H1 (cell line): ENCODE data around the gene ZBTB7A. TPM values are rescaled to one million over a fixed set of nuclear protein-coding genes. Genes with fewer than 3 reads are reported as not detected.

Experiments used
- CTCF ChIA-PET: fragments of 300-600 bp; sonication (Branson Sonifier 250); formaldehyde crosslinking; loops from one replicate; lab custom pipeline; 2021; ENCODE audit not compliant: partially characterized antibody; lab: Charles Lee
- POLR2A ChIA-PET: fragments of 300-600 bp; sonication (Branson Sonifier 250); formaldehyde crosslinking; loops from one replicate; lab custom pipeline; 2021; ENCODE audit warnings: inconsistent platforms; ENCODE audit not compliant: partially characterized antibody; lab: Charles Lee
- DNase-seq, 2 experiments: peaks; one replicate each; pipeline versions ENCODE4 v3.0.0 to v3.0.0-alpha.2; 2010 to 2022; ENCODE audit warnings: low spot score in 2 of 2, low read depth in 1 of 2, mixed read lengths in 1 of 2
- FAIRE-seq: peaks from 2 replicates; lab custom pipeline; 2011; peaks lifted over from hg19 to GRCh38; lab: Jason Lieb, UNC
- H2AFZ ChIP-seq: 2 replicates; pipeline ENCODE4 v1.8.1; 2012; ENCODE audit warnings: low read length, inconsistent platforms
- H2AK5ac ChIP-seq: 2 replicates; pipeline ENCODE4 v1.6.1; 2013; ENCODE audit warnings: low read depth, low read length
- H2BK120ac ChIP-seq: replicated peaks from 2 replicates; pipeline ENCODE3; 2013; ENCODE audit warnings: low read depth, low read length, inconsistent platforms
- H2BK12ac ChIP-seq: 2 replicates; pipeline ENCODE4 v1.6.1; 2013; ENCODE audit warnings: low read depth, low read length
- H2BK15ac ChIP-seq: 2 replicates; pipeline ENCODE4 v1.6.1; 2013; ENCODE audit warnings: low read length
- H2BK20ac ChIP-seq: 2 replicates; pipeline ENCODE4 v1.6.1; 2013; ENCODE audit warnings: low read length
- H2BK5ac ChIP-seq: 2 replicates; pipeline ENCODE4 v1.6.1; 2013; ENCODE audit warnings: low read depth, low read length
- H3K14ac ChIP-seq: 2 replicates; pipeline ENCODE4 v1.6.1; 2013; ENCODE audit warnings: inconsistent platforms; ENCODE audit not compliant: insufficient read length
- H3K18ac ChIP-seq: 2 replicates; pipeline ENCODE4 v1.6.1; 2013; ENCODE audit warnings: low read length; ENCODE audit errors: extremely low read depth
- H3K23ac ChIP-seq: 2 replicates; pipeline ENCODE4 v1.6.1; 2013; ENCODE audit warnings: inconsistent platforms; ENCODE audit not compliant: insufficient read length
- H3K23me2 ChIP-seq: 2 replicates; pipeline ENCODE4 v1.6.1; 2013; ENCODE audit warnings: low read depth, low read length
- H3K27ac ChIP-seq: 2 replicates; pipeline ENCODE4 v1.6.1; 2011; ENCODE audit warnings: low read depth, low read length, inconsistent platforms
- H3K27me3 ChIP-seq, 4 experiments: replicated peaks in 1 of 4; 1 replicate in 1 of 4; 2 replicates in 3 of 4; pipeline versions ENCODE4 v1.6.1 to v1.8.1; 2011 to 2013; ENCODE audit warnings: low read length in 3 of 4, mild to moderate bottlenecking in 3 of 4, inconsistent platforms in 2 of 4, mixed read lengths in 2 of 4, moderate library complexity in 1 of 4; ENCODE audit not compliant: control insufficient read depth in 3 of 4, insufficient read depth in 3 of 4; ENCODE audit errors: extremely low read depth in 1 of 4
- H3K36me3 ChIP-seq, 4 experiments: 2 replicates each; pipeline versions ENCODE4 v1.6.1 to v1.8.1; 2011 to 2013; ENCODE audit warnings: mild to moderate bottlenecking in 4 of 4, low read length in 3 of 4, moderate library complexity in 2 of 4, control low read depth in 1 of 4, inconsistent platforms in 1 of 4; ENCODE audit not compliant: insufficient read depth in 4 of 4, control insufficient read depth in 2 of 4
- H3K4ac ChIP-seq: replicated peaks from 2 replicates; pipeline ENCODE3; 2013; ENCODE audit warnings: low read length, low read depth, mixed read lengths, inconsistent platforms; ENCODE audit not compliant: insufficient read length
- H3K4me1 ChIP-seq, 4 experiments: replicated peaks in 1 of 4; 1 replicate in 1 of 4; 2 replicates in 3 of 4; pipeline versions ENCODE4 v1.6.1 to v1.8.1; 2011 to 2013; ENCODE audit warnings: low read length in 3 of 4, inconsistent platforms in 2 of 4, mixed read lengths in 1 of 4; ENCODE audit not compliant: insufficient read depth in 4 of 4, control insufficient read depth in 3 of 4
- H3K4me2 ChIP-seq, 2 experiments: 2 replicates each; pipeline versions ENCODE4 v1.6.1 to v1.8.1; 2011 to 2013; ENCODE audit warnings: low read depth in 2 of 2, low read length in 2 of 2, control low read depth in 1 of 2, inconsistent platforms in 1 of 2, mild to moderate bottlenecking in 1 of 2; ENCODE audit not compliant: insufficient read depth in 1 of 2
- H3K4me3 ChIP-seq, 4 experiments: fragments of 200-600, 300-600 bp in 1 of 4; sonication (generic), shearing (Covaris generic), sonication (Bioruptor Twin) in 1 of 4; 2 replicates each; pipeline versions ENCODE4 v1.5.1 to v1.8.1; 2011 to 2016; ENCODE audit warnings: low read length in 4 of 4, low read depth in 3 of 4, control low read depth in 2 of 4, inconsistent platforms in 2 of 4, mild to moderate bottlenecking in 2 of 4, mixed read lengths in 1 of 4, moderate library complexity in 1 of 4; ENCODE audit not compliant: insufficient read depth in 2 of 4; ENCODE audit errors: extremely low read depth in 1 of 4
- H3K56ac ChIP-seq: replicated peaks from 2 replicates; pipeline ENCODE3; 2013; ENCODE audit warnings: low read depth, mild to moderate bottlenecking, mixed read lengths, low read length, inconsistent platforms; ENCODE audit not compliant: insufficient read length
- H3K79me1 ChIP-seq: 2 replicates; pipeline ENCODE4 v1.6.1; 2013; ENCODE audit warnings: low read depth, low read length, control low read depth
- H3K79me2 ChIP-seq, 2 experiments: 2 replicates each; pipeline versions ENCODE4 v1.6.1 to v1.8.1; 2012 to 2013; ENCODE audit warnings: low read length in 2 of 2, mild to moderate bottlenecking in 2 of 2, inconsistent platforms in 1 of 2; ENCODE audit not compliant: insufficient read depth in 2 of 2, control insufficient read depth in 1 of 2
- H3K9ac ChIP-seq, 4 experiments: replicated peaks in 1 of 4; 1 replicate in 1 of 4; 2 replicates in 3 of 4; pipeline versions ENCODE4 v1.6.1 to v1.8.1; 2011 to 2013; ENCODE audit warnings: low read depth in 3 of 4, low read length in 3 of 4, control low read depth in 2 of 4, mild to moderate bottlenecking in 2 of 4, moderate library complexity in 2 of 4, inconsistent platforms in 1 of 4; ENCODE audit errors: extremely low read depth in 1 of 4
- H3K9me3 ChIP-seq, 2 experiments: 2 replicates each; pipeline versions ENCODE4 v1.6.1 to v1.8.1; 2012 to 2013; ENCODE audit warnings: mild to moderate bottlenecking in 2 of 2, moderate library complexity in 2 of 2, control low read depth in 1 of 2, inconsistent platforms in 1 of 2, low read depth in 1 of 2, low read length in 1 of 2, mixed read lengths in 1 of 2; ENCODE audit not compliant: insufficient read depth in 2 of 2
- H4K20me1 ChIP-seq, 2 experiments: replicated peaks in 1 of 2; 2 replicates each; pipeline versions ENCODE3 to v1.8.1; 2011 to 2013; ENCODE audit warnings: inconsistent platforms in 2 of 2, low read length in 2 of 2, mild to moderate bottlenecking in 1 of 2; ENCODE audit not compliant: insufficient read depth in 2 of 2, control insufficient read depth in 1 of 2
- H4K5ac ChIP-seq: 2 replicates; pipeline ENCODE4 v1.6.1; 2013; ENCODE audit warnings: low read length, low read depth, mixed read lengths, inconsistent platforms; ENCODE audit not compliant: insufficient read length
- H4K8ac ChIP-seq: 2 replicates; pipeline ENCODE4 v1.8.0; 2013; ENCODE audit warnings: mild to moderate bottlenecking, moderate library complexity, low read length, inconsistent platforms; ENCODE audit not compliant: insufficient read depth; ENCODE audit errors: extremely low read depth
- H4K91ac ChIP-seq: replicated peaks from 2 replicates; pipeline ENCODE3; 2013; ENCODE audit warnings: low read length, mixed read lengths, inconsistent platforms; ENCODE audit not compliant: insufficient read length
- CBX8 ChIP-seq: fragments of 300-800, 300-1000 bp; sonication (generic); IDR thresholded peaks from 2 replicates; pipeline ENCODE4 v1.7.1; 2016; ENCODE audit warnings: low read depth, low read length, borderline replicate concordance
- NRF1 ChIP-seq: IDR thresholded peaks from 2 replicates; pipeline ENCODE4 v1.6.1; 2011; ENCODE audit warnings: mild to moderate bottlenecking, low read depth, low read length, improper control_type of control experiment
- SIX5 ChIP-seq: IDR thresholded peaks from 2 replicates; pipeline ENCODE4 v1.6.1; 2011; ENCODE audit warnings: mild to moderate bottlenecking, low read depth, low read length
- TAF1 ChIP-seq: IDR thresholded peaks from 2 replicates; pipeline ENCODE4 v1.6.1; 2011; ENCODE audit warnings: mild to moderate bottlenecking, low read depth, low read length
- USF2 ChIP-seq: IDR thresholded peaks from 2 replicates; pipeline ENCODE4 v1.6.1; 2011; ENCODE audit warnings: low read length, improper control_type of control experiment
- WGBS, 2 experiments: shearing (Covaris generic) in 1 of 2; methylation state at CpG; one replicate each; pipeline versions ENCODE4 v1.1.6 to v1.1.7; 2013 to 2015; ENCODE audit warnings: low lambda C conversion rate in 2 of 2, mixed read lengths in 2 of 2, inconsistent platforms in 1 of 2, low coverage in 1 of 2, missing lambda C conversion rate in 1 of 2; ENCODE audit not compliant: insufficient replicate concordance in 2 of 2, insufficient coverage in 1 of 2, insufficient read length in 1 of 2; ENCODE audit errors: extremely low coverage in 1 of 2, missing lambda C conversion rate in 1 of 2; 5-methylcytosine and 5-hydroxymethylcytosine counted together
- polyA plus RNA-seq, 7 experiments: library from polyadenylated mRNA; depleted of rRNA in 3 of 7; stranded (reverse) in 5 of 7; unstranded in 2 of 7; fragments of >200 nt in 5 of 7; fragments of 200-250 nt in 2 of 7; gene quantifications; 1 replicate in 5 of 7; 2 replicates in 1 of 7; 4 replicates in 1 of 7; pipeline versions ENCODE4 v1.2.1 to v1.2.3, GENCODE V29; 2011 to 2013; ENCODE audit warnings: missing spikeins in 2 of 7, mixed read lengths in 2 of 7
- total RNA-seq: library from RNA; stranded (reverse); fragmentation: NEBNext Ultra II Directional; extraction: Animal tissue kit (Norgen Biotek cat#: 25700); gene quantifications from 2 replicates; pipeline ENCODE4 v1.2.1, GENCODE V29; 2021

ZBTB7A gene
- total and polyA plus RNA-seq, 2 of the 8 experiments (the other 6 are each of a cell fraction or from before 2014, with no cell fraction given): 5.6 to 17.8 TPM

GRCh38 chr19:4080473-4080872 lies 13.8 kb upstream of the ZBTB7A start:
- H3K4me2 ChIP-seq: no peak overlapping the region
- H2BK120ac ChIP-seq: no peak overlapping the region
- H2AFZ ChIP-seq: no peak overlapping the region
- TF ChIP-seq SIX5 (no peak), CBX8 (no peak), USF2 (no peak), NRF1 (no peak), TAF1 (no peak)
- ChIA-PET CTCF (no interaction called here), POLR2A (interaction anchor here (0.9 to 1.3 kb wide), 2 partner anchors 10 to 23 kb away, joined by 3 to 4 read pairs; no protein-coding TSS in a partner anchor)
- no peaks in the 10 kb centered on the region for H3K27me3 ChIP-seq
- no peaks in the 10 kb centered on the region for H3K36me3 ChIP-seq
- peaks cover 4% of the 10 kb centered on the region; the same call in 1 of the 2 replicates for H3K23me2 ChIP-seq
- WGBS, 2 experiments: 65% methylated on average over 5 of the region's 6 CpGs; no CpG with 5 or more reads in 1 of the 2 experiments
- H4K5ac ChIP-seq: no peak overlapping the region
- H4K20me1 ChIP-seq: no peaks in the 10 kb centered on the region
- H3K9ac ChIP-seq: no peak overlapping the region
- H4K8ac ChIP-seq: no peak overlapping the region
- H2BK12ac ChIP-seq: no peak overlapping the region
- H2BK15ac ChIP-seq: no peak overlapping the region
- H3K14ac ChIP-seq: no peak overlapping the region
- no peak overlapping the region for H3K23ac ChIP-seq
- no peak overlapping the region for H3K18ac ChIP-seq
- no peak overlapping the region for H2BK5ac ChIP-seq
- H3K4me3 ChIP-seq: no peak overlapping the region
- no peak overlapping the region for H4K91ac ChIP-seq
- no peaks in the 10 kb centered on the region for H3K79me1 ChIP-seq
- no peaks in the 10 kb centered on the region for H3K79me2 ChIP-seq
- H2BK20ac ChIP-seq: no peak overlapping the region
- H3K4ac ChIP-seq: no peak overlapping the region
- FAIRE-seq (no peak), DNase-seq (no peak)
- no peaks in the 10 kb centered on the region for H3K9me3 ChIP-seq
- H3K27ac ChIP-seq: no peak overlapping the region
- H3K4me1 ChIP-seq: peaks cover 0 to 18% (median 8%) of the 10 kb centered on the region in 4 experiments; a peak in 5 of 7 replicates
- no peak overlapping the region for H2AK5ac ChIP-seq
- no peak overlapping the region for H3K56ac ChIP-seq
